H1 (cell line): ENCODE data around the gene SLC36A2. TPM values are rescaled to one million over a fixed set of nuclear protein-coding genes. Genes with fewer than 3 reads are reported as not detected.

Experiments used
- CTCF ChIA-PET: fragments of 300-600 bp; sonication (Branson Sonifier 250); formaldehyde crosslinking; loops from one replicate; lab custom pipeline; 2021; ENCODE audit not compliant: partially characterized antibody; lab: Charles Lee
- POLR2A ChIA-PET: fragments of 300-600 bp; sonication (Branson Sonifier 250); formaldehyde crosslinking; loops from one replicate; lab custom pipeline; 2021; ENCODE audit warnings: inconsistent platforms; ENCODE audit not compliant: partially characterized antibody; lab: Charles Lee
- DNase-seq, 2 experiments: peaks; one replicate each; pipeline versions ENCODE4 v3.0.0 to v3.0.0-alpha.2; 2010 to 2022; ENCODE audit warnings: low spot score in 2 of 2, low read depth in 1 of 2, mixed read lengths in 1 of 2
- FAIRE-seq: peaks from 2 replicates; lab custom pipeline; 2011; peaks lifted over from hg19 to GRCh38; lab: Jason Lieb, UNC
- H2AFZ ChIP-seq: 2 replicates; pipeline ENCODE4 v1.8.1; 2012; ENCODE audit warnings: low read length, inconsistent platforms
- H2AK5ac ChIP-seq: 2 replicates; pipeline ENCODE4 v1.6.1; 2013; ENCODE audit warnings: low read depth, low read length
- H2BK120ac ChIP-seq: replicated peaks from 2 replicates; pipeline ENCODE3; 2013; ENCODE audit warnings: low read depth, low read length, inconsistent platforms
- H2BK12ac ChIP-seq: 2 replicates; pipeline ENCODE4 v1.6.1; 2013; ENCODE audit warnings: low read depth, low read length
- H2BK15ac ChIP-seq: 2 replicates; pipeline ENCODE4 v1.6.1; 2013; ENCODE audit warnings: low read length
- H2BK20ac ChIP-seq: 2 replicates; pipeline ENCODE4 v1.6.1; 2013; ENCODE audit warnings: low read length
- H2BK5ac ChIP-seq: 2 replicates; pipeline ENCODE4 v1.6.1; 2013; ENCODE audit warnings: low read depth, low read length
- H3K14ac ChIP-seq: 2 replicates; pipeline ENCODE4 v1.6.1; 2013; ENCODE audit warnings: inconsistent platforms; ENCODE audit not compliant: insufficient read length
- H3K18ac ChIP-seq: 2 replicates; pipeline ENCODE4 v1.6.1; 2013; ENCODE audit warnings: low read length; ENCODE audit errors: extremely low read depth
- H3K23ac ChIP-seq: 2 replicates; pipeline ENCODE4 v1.6.1; 2013; ENCODE audit warnings: inconsistent platforms; ENCODE audit not compliant: insufficient read length
- H3K23me2 ChIP-seq: 2 replicates; pipeline ENCODE4 v1.6.1; 2013; ENCODE audit warnings: low read depth, low read length
- H3K27ac ChIP-seq: 2 replicates; pipeline ENCODE4 v1.6.1; 2011; ENCODE audit warnings: low read depth, low read length, inconsistent platforms
- H3K27me3 ChIP-seq, 4 experiments: replicated peaks in 1 of 4; 1 replicate in 1 of 4; 2 replicates in 3 of 4; pipeline versions ENCODE4 v1.6.1 to v1.8.1; 2011 to 2013; ENCODE audit warnings: low read length in 3 of 4, mild to moderate bottlenecking in 3 of 4, inconsistent platforms in 2 of 4, mixed read lengths in 2 of 4, moderate library complexity in 1 of 4; ENCODE audit not compliant: control insufficient read depth in 3 of 4, insufficient read depth in 3 of 4; ENCODE audit errors: extremely low read depth in 1 of 4
- H3K36me3 ChIP-seq, 4 experiments: 2 replicates each; pipeline versions ENCODE4 v1.6.1 to v1.8.1; 2011 to 2013; ENCODE audit warnings: mild to moderate bottlenecking in 4 of 4, low read length in 3 of 4, moderate library complexity in 2 of 4, control low read depth in 1 of 4, inconsistent platforms in 1 of 4; ENCODE audit not compliant: insufficient read depth in 4 of 4, control insufficient read depth in 2 of 4
- H3K4ac ChIP-seq: replicated peaks from 2 replicates; pipeline ENCODE3; 2013; ENCODE audit warnings: low read length, low read depth, mixed read lengths, inconsistent platforms; ENCODE audit not compliant: insufficient read length
- H3K4me1 ChIP-seq, 4 experiments: replicated peaks in 1 of 4; 1 replicate in 1 of 4; 2 replicates in 3 of 4; pipeline versions ENCODE4 v1.6.1 to v1.8.1; 2011 to 2013; ENCODE audit warnings: low read length in 3 of 4, inconsistent platforms in 2 of 4, mixed read lengths in 1 of 4; ENCODE audit not compliant: insufficient read depth in 4 of 4, control insufficient read depth in 3 of 4
- H3K4me2 ChIP-seq, 2 experiments: 2 replicates each; pipeline versions ENCODE4 v1.6.1 to v1.8.1; 2011 to 2013; ENCODE audit warnings: low read depth in 2 of 2, low read length in 2 of 2, control low read depth in 1 of 2, inconsistent platforms in 1 of 2, mild to moderate bottlenecking in 1 of 2; ENCODE audit not compliant: insufficient read depth in 1 of 2
- H3K4me3 ChIP-seq, 4 experiments: fragments of 200-600, 300-600 bp in 1 of 4; sonication (generic), shearing (Covaris generic), sonication (Bioruptor Twin) in 1 of 4; 2 replicates each; pipeline versions ENCODE4 v1.5.1 to v1.8.1; 2011 to 2016; ENCODE audit warnings: low read length in 4 of 4, low read depth in 3 of 4, control low read depth in 2 of 4, inconsistent platforms in 2 of 4, mild to moderate bottlenecking in 2 of 4, mixed read lengths in 1 of 4, moderate library complexity in 1 of 4; ENCODE audit not compliant: insufficient read depth in 2 of 4; ENCODE audit errors: extremely low read depth in 1 of 4
- H3K56ac ChIP-seq: replicated peaks from 2 replicates; pipeline ENCODE3; 2013; ENCODE audit warnings: low read depth, mild to moderate bottlenecking, mixed read lengths, low read length, inconsistent platforms; ENCODE audit not compliant: insufficient read length
- H3K79me1 ChIP-seq: 2 replicates; pipeline ENCODE4 v1.6.1; 2013; ENCODE audit warnings: low read depth, low read length, control low read depth
- H3K79me2 ChIP-seq, 2 experiments: 2 replicates each; pipeline versions ENCODE4 v1.6.1 to v1.8.1; 2012 to 2013; ENCODE audit warnings: low read length in 2 of 2, mild to moderate bottlenecking in 2 of 2, inconsistent platforms in 1 of 2; ENCODE audit not compliant: insufficient read depth in 2 of 2, control insufficient read depth in 1 of 2
- H3K9ac ChIP-seq, 4 experiments: replicated peaks in 1 of 4; 1 replicate in 1 of 4; 2 replicates in 3 of 4; pipeline versions ENCODE4 v1.6.1 to v1.8.1; 2011 to 2013; ENCODE audit warnings: low read depth in 3 of 4, low read length in 3 of 4, control low read depth in 2 of 4, mild to moderate bottlenecking in 2 of 4, moderate library complexity in 2 of 4, inconsistent platforms in 1 of 4; ENCODE audit errors: extremely low read depth in 1 of 4
- H3K9me3 ChIP-seq, 2 experiments: 2 replicates each; pipeline versions ENCODE4 v1.6.1 to v1.8.1; 2012 to 2013; ENCODE audit warnings: mild to moderate bottlenecking in 2 of 2, moderate library complexity in 2 of 2, control low read depth in 1 of 2, inconsistent platforms in 1 of 2, low read depth in 1 of 2, low read length in 1 of 2, mixed read lengths in 1 of 2; ENCODE audit not compliant: insufficient read depth in 2 of 2
- H4K20me1 ChIP-seq, 2 experiments: replicated peaks in 1 of 2; 2 replicates each; pipeline versions ENCODE3 to v1.8.1; 2011 to 2013; ENCODE audit warnings: inconsistent platforms in 2 of 2, low read length in 2 of 2, mild to moderate bottlenecking in 1 of 2; ENCODE audit not compliant: insufficient read depth in 2 of 2, control insufficient read depth in 1 of 2
- H4K5ac ChIP-seq: 2 replicates; pipeline ENCODE4 v1.6.1; 2013; ENCODE audit warnings: low read length, low read depth, mixed read lengths, inconsistent platforms; ENCODE audit not compliant: insufficient read length
- H4K8ac ChIP-seq: 2 replicates; pipeline ENCODE4 v1.8.0; 2013; ENCODE audit warnings: mild to moderate bottlenecking, moderate library complexity, low read length, inconsistent platforms; ENCODE audit not compliant: insufficient read depth; ENCODE audit errors: extremely low read depth
- H4K91ac ChIP-seq: replicated peaks from 2 replicates; pipeline ENCODE3; 2013; ENCODE audit warnings: low read length, mixed read lengths, inconsistent platforms; ENCODE audit not compliant: insufficient read length
- ATF2 ChIP-seq: IDR thresholded peaks from 2 replicates; pipeline ENCODE4 v1.6.1; 2012; ENCODE audit warnings: low read length, inconsistent platforms
- BCL11A ChIP-seq, 2 experiments: IDR thresholded peaks; one replicate each; pipeline ENCODE4 v1.6.1; 2011; ENCODE audit warnings: low read depth in 2 of 2, low read length in 2 of 2, mild to moderate bottlenecking in 2 of 2
- CREB1 ChIP-seq: IDR thresholded peaks from 2 replicates; pipeline ENCODE4 v1.6.1; 2012; ENCODE audit warnings: inconsistent platforms
- CTBP2 ChIP-seq: IDR thresholded peaks from 2 replicates; pipeline ENCODE4 v1.7.0; 2011; ENCODE audit warnings: borderline replicate concordance, mild to moderate bottlenecking, moderate library complexity, mixed read lengths, low read length; ENCODE audit not compliant: insufficient read depth, insufficient read length
- E2F6 ChIP-seq: IDR thresholded peaks from 2 replicates; pipeline ENCODE4 v1.6.1; 2012; ENCODE audit warnings: inconsistent platforms
- EZH2 ChIP-seq: fragments of 200-600 bp; sonication (generic); IDR thresholded peaks from 2 replicates; pipeline ENCODE4 v1.7.1; 2012; ENCODE audit warnings: low read depth, mild to moderate bottlenecking, moderate library complexity, low read length, inconsistent platforms; ENCODE audit not compliant: severe bottlenecking
- KDM1A ChIP-seq: fragments of 200-600, 300-600 bp; sonication (generic); IDR thresholded peaks from 2 replicates; pipeline ENCODE4 v1.7.1; 2016; ENCODE audit warnings: mild to moderate bottlenecking, low read length, borderline replicate concordance
- POLR2AphosphoS5 ChIP-seq: IDR thresholded peaks from 2 replicates; pipeline ENCODE4 v1.6.1; 2011; ENCODE audit warnings: low read depth, low read length
- RAD21 ChIP-seq, 2 experiments: IDR thresholded peaks in 1 of 2; conservative IDR thresholded peaks in 1 of 2; 2 replicates each; pipeline ENCODE4 v1.6.1; 2011; ENCODE audit warnings: low read depth in 2 of 2, low read length in 2 of 2, improper control_type of control experiment in 1 of 2, inconsistent platforms in 1 of 2, mild to moderate bottlenecking in 1 of 2, moderate library complexity in 1 of 2
- SP4 ChIP-seq: IDR thresholded peaks from 2 replicates; pipeline ENCODE4 v1.6.1; 2012; ENCODE audit warnings: low read length, inconsistent platforms
- TBP ChIP-seq: IDR thresholded peaks from 2 replicates; pipeline ENCODE4 v1.6.1; 2011; ENCODE audit warnings: low read depth, low read length, improper control_type of control experiment
- TCF12 ChIP-seq: IDR thresholded peaks from 2 replicates; pipeline ENCODE4 v1.6.1; 2011; ENCODE audit warnings: low read depth, mild to moderate bottlenecking, low read length
- WGBS, 2 experiments: shearing (Covaris generic) in 1 of 2; methylation state at CpG; one replicate each; pipeline versions ENCODE4 v1.1.6 to v1.1.7; 2013 to 2015; ENCODE audit warnings: low lambda C conversion rate in 2 of 2, mixed read lengths in 2 of 2, inconsistent platforms in 1 of 2, low coverage in 1 of 2, missing lambda C conversion rate in 1 of 2; ENCODE audit not compliant: insufficient replicate concordance in 2 of 2, insufficient coverage in 1 of 2, insufficient read length in 1 of 2; ENCODE audit errors: extremely low coverage in 1 of 2, missing lambda C conversion rate in 1 of 2; 5-methylcytosine and 5-hydroxymethylcytosine counted together
- polyA plus RNA-seq, 7 experiments: library from polyadenylated mRNA; depleted of rRNA in 3 of 7; stranded (reverse) in 5 of 7; unstranded in 2 of 7; fragments of >200 nt in 5 of 7; fragments of 200-250 nt in 2 of 7; gene quantifications; 1 replicate in 5 of 7; 2 replicates in 1 of 7; 4 replicates in 1 of 7; pipeline versions ENCODE4 v1.2.1 to v1.2.3, GENCODE V29; 2011 to 2013; ENCODE audit warnings: missing spikeins in 2 of 7, mixed read lengths in 2 of 7
- total RNA-seq: library from RNA; stranded (reverse); fragmentation: NEBNext Ultra II Directional; extraction: Animal tissue kit (Norgen Biotek cat#: 25700); gene quantifications from 2 replicates; pipeline ENCODE4 v1.2.1, GENCODE V29; 2021

The SLC36A2 gene
- total and polyA plus RNA-seq, 2 of the 8 experiments (the other 6 are each of a cell fraction or from before 2014, with no cell fraction given), result 0.30 TPM; not detected in 1

- Histone ChIP-seq H3K23me2 (no peaks in the 10 kb centered on the region), H3K4ac (no peak overlapping the region), H2BK120ac (no peak overlapping the region), H2BK15ac (no peak overlapping the region), H4K91ac (no peak overlapping the region), H3K9me3 (no peaks in the 10 kb centered on the region), H3K4me3 (no peak overlapping the region), H3K14ac (no peak overlapping the region), H3K27ac (no peak overlapping the region), H2BK20ac (no peak overlapping the region), H3K79me1 (no peaks in the 10 kb centered on the region), H2AK5ac (no peak overlapping the region), H3K79me2 (no peaks in the 10 kb centered on the region), H3K27me3 (no peaks in the 10 kb centered on the region), H4K5ac (no peak overlapping the region), H2AFZ (no peak overlapping the region), H3K4me2 (no peak overlapping the region), H3K18ac (no peak overlapping the region), H2BK12ac (no peak overlapping the region), H3K56ac (no peak overlapping the region), H3K36me3 (no peaks in the 10 kb centered on the region), H3K4me1 (no peaks in the 10 kb centered on the region), H4K20me1 (no peaks in the 10 kb centered on the region), H3K9ac (no peak overlapping the region), H3K23ac (no peak overlapping the region), H4K8ac (no peak overlapping the region), H2BK5ac (no peak overlapping the region)
- no peak for DNase-seq
- no peak for FAIRE-seq
- POLR2A ChIA-PET, result interaction anchor here (0.8 kb wide), 1 partner anchor 25 kb away, joined by 3 read pairs; no protein-coding TSS in a partner anchor
- CTCF ChIA-PET, result interaction anchor here (0.7 to 3.2 kb wide), 6 partner anchors 9 to 153 kb away, joined by 3 to 12 read pairs (median 3); no protein-coding TSS in a partner anchor
- WGBS, 2 experiments, result 85% methylated on average over 5 of the region's 5 CpGs; no CpG with 5 or more reads in 1 of the 2 experiments
- TF ChIP-seq CTBP2, result no peak
- no peak for TF ChIP-seq POLR2AphosphoS5
- no peak for TF ChIP-seq TBP
- TF ChIP-seq SP4, result no peak
- TF ChIP-seq ATF2, result no peak
- no peak for TF ChIP-seq BCL11A (IDR thresholded peaks at IDR 0.05; ENCODE audit: low read depth in 2 of 2, low read length in 2 of 2)
- no peak for TF ChIP-seq KDM1A
- TF ChIP-seq EZH2, result no peak
- no peak for TF ChIP-seq TCF12
- no peak for TF ChIP-seq RAD21 (IDR thresholded peaks at IDR 0.05 in 1 of 2, conservative IDR thresholded peaks at IDR 0.05 in 1 of 2; ENCODE audit: low read depth in 2 of 2, low read length in 2 of 2)
- TF ChIP-seq CREB1, result no peak
- TF ChIP-seq E2F6, result no peak
Measured at GRCh38 chr5:151278845-151279244, 68.5 kb downstream of the SLC36A2 start.
